HepG2 (cell line): ENCODE results near the gene GRK5. TPM values are rescaled to one million over a fixed set of nuclear protein-coding genes. Genes with fewer than 3 reads are reported as not detected.

Experiments used
- ATAC-seq: fragments of 200-7000 bp; cut with Tn5 transposase; 3 replicates; pipeline ENCODE4 v1.9.1; 2020; ENCODE audit warnings: mild to moderate bottlenecking, moderate library complexity
- BruUV-seq: library from RNA; stranded (reverse); fragments of 400-500 nt; replicated peaks from 2 replicates; lab custom pipeline; 2021; lab: Mats Ljungman, UMichigan
- CTCF ChIA-PET: fragments of 300-600 bp; formaldehyde crosslinking; extraction: SDS; loops from one replicate; lab custom pipeline; 2021; ENCODE audit warnings: low total read pairs, inconsistent platforms, low intra/inter-chr PET ratio; lab: Yijun Ruan, JAX
- POLR2A ChIA-PET: fragments of 350-600 bp; sonication (Branson Sonifier 250); formaldehyde crosslinking; loops from one replicate; lab custom pipeline; 2020; ENCODE audit warnings: antibody characterized with exemption, inconsistent platforms; lab: Yijun Ruan, JAX
- DNase-seq: peaks from one replicate; pipeline ENCODE4 v3.0.0-alpha.2; 2015; ENCODE audit warnings: low spot score
- FAIRE-seq: peaks from 3 replicates; lab custom pipeline; 2011; peaks lifted over from hg19 to GRCh38; lab: Jason Lieb, UNC
- H2AFZ ChIP-seq: one replicate; pipeline ENCODE4 v1.6.1; 2011; ENCODE audit warnings: low read length, inconsistent platforms
- H3K27ac ChIP-seq: fragments of 300-600 bp; 3 replicates; pipeline ENCODE4 v1.8.0; 2011; ENCODE audit warnings: mixed run types, mild to moderate bottlenecking, mixed read lengths, low read length, inconsistent platforms; ENCODE audit not compliant: insufficient read depth; ENCODE audit errors: extremely low read length
- H3K27me3 ChIP-seq, 2 experiments: fragments of 200-600 bp in 1 of 2; 2 replicates in 1 of 2; 3 replicates in 1 of 2; pipeline versions ENCODE4 v1.6.0 to v1.8.0; 2011; ENCODE audit warnings: low read length in 2 of 2, mild to moderate bottlenecking in 2 of 2, moderate library complexity in 2 of 2, inconsistent platforms in 1 of 2; ENCODE audit not compliant: insufficient read depth in 2 of 2, control insufficient read depth in 1 of 2
- H3K36me3 ChIP-seq, 2 experiments: fragments of 200-600 bp in 1 of 2; replicated peaks in 1 of 2; 2 replicates in 1 of 2; 3 replicates in 1 of 2; pipeline versions ENCODE4 v1.5.1 to v1.8.0; 2011; ENCODE audit warnings: low read length in 2 of 2, inconsistent platforms in 1 of 2; ENCODE audit not compliant: insufficient read depth in 2 of 2, control insufficient read depth in 1 of 2
- H3K4me1 ChIP-seq: 2 replicates; pipeline ENCODE4 v1.5.1; 2012; ENCODE audit warnings: low read length, inconsistent platforms; ENCODE audit not compliant: insufficient read depth
- H3K4me2 ChIP-seq: 2 replicates; pipeline ENCODE4 v1.6.0; 2011; ENCODE audit warnings: low read depth, low read length, inconsistent platforms
- H3K4me3 ChIP-seq, 3 experiments: fragments of 200-600 bp in 1 of 3; sonication (generic), shearing (Covaris generic) in 1 of 3; replicated peaks in 1 of 3; 2 replicates each; pipeline ENCODE4 v1.5.1; 2011 to 2016; ENCODE audit warnings: low read length in 3 of 3, inconsistent platforms in 2 of 3, low read depth in 2 of 3, mild to moderate bottlenecking in 2 of 3, control low read depth in 1 of 3, mixed read lengths in 1 of 3; ENCODE audit not compliant: insufficient read depth in 1 of 3
- H3K79me2 ChIP-seq: one replicate; pipeline ENCODE4 v1.6.1; 2011; ENCODE audit warnings: low read length, inconsistent platforms; ENCODE audit not compliant: insufficient read depth
- H3K9ac ChIP-seq: 2 replicates; pipeline ENCODE4 v1.6.0; 2011; ENCODE audit warnings: mild to moderate bottlenecking, low read depth, low read length, inconsistent platforms; ENCODE audit not compliant: insufficient read depth
- H3K9me3 ChIP-seq: 2 replicates; pipeline ENCODE4 v1.5.1; 2012; ENCODE audit warnings: mild to moderate bottlenecking, low read length
- H4K20me1 ChIP-seq: 2 replicates; pipeline ENCODE4 v1.6.0; 2011; ENCODE audit warnings: inconsistent platforms, mild to moderate bottlenecking, low read length, moderate library complexity; ENCODE audit not compliant: insufficient read depth
- BCL6 ChIP-seq: IDR thresholded peaks from 2 replicates; pipeline ENCODE4 v1.6.1; 2016; ENCODE audit warnings: missing genetic modification reagents, missing compliant biosample characterization
- FOXA3 ChIP-seq: IDR thresholded peaks from 2 replicates; pipeline ENCODE4 v1.6.1; 2016; ENCODE audit warnings: missing genetic modification reagents, missing compliant biosample characterization
- ISL2 ChIP-seq: sonication (generic); formaldehyde crosslinking; IDR thresholded peaks from 2 replicates; pipeline ENCODE4 v1.5.0; 2020; ENCODE audit warnings: missing genetic modification reagents
- KLF16 ChIP-seq, 2 experiments: sonication (generic) in 1 of 2; formaldehyde crosslinking in 1 of 2; IDR thresholded peaks; 2 replicates each; pipeline versions ENCODE4 v1.6.1 to v1.8.0; 2016 to 2023; ENCODE audit warnings: missing genetic modification reagents in 2 of 2, missing compliant biosample characterization in 1 of 2
- MBNL3 ChIP-seq: fragments of 250-450 bp; sonication (Bioruptor Pico); conservative IDR thresholded peaks from 2 replicates; pipeline ENCODE4 v1.8.0; 2022; ENCODE audit warnings: mild to moderate bottlenecking, inconsistent platforms
- MIER3 ChIP-seq: IDR thresholded peaks from 2 replicates; pipeline ENCODE4 v1.6.1; 2016; ENCODE audit warnings: missing compliant biosample characterization, borderline replicate concordance
- MIXL1 ChIP-seq: IDR thresholded peaks from 2 replicates; pipeline ENCODE4 v1.6.1; 2016
- NR2F2 ChIP-seq: IDR thresholded peaks from 2 replicates; pipeline ENCODE4 v1.6.1; 2012; ENCODE audit warnings: low read depth, inconsistent platforms, borderline replicate concordance
- NR2F6 ChIP-seq, 2 experiments: IDR thresholded peaks; 2 replicates each; pipeline ENCODE4 v1.6.1; 2016; ENCODE audit warnings: antibody characterized with exemption in 1 of 2, mild to moderate bottlenecking in 1 of 2
- PPARG ChIP-seq: conservative IDR thresholded peaks from 2 replicates; pipeline ENCODE4 v1.6.1; 2016; ENCODE audit warnings: missing biosample characterization, missing genetic modification reagents
- RARA ChIP-seq: IDR thresholded peaks from 2 replicates; pipeline ENCODE4 v1.6.1; 2016; ENCODE audit warnings: missing genetic modification reagents, missing compliant biosample characterization
- RXRB ChIP-seq: IDR thresholded peaks from 2 replicates; pipeline ENCODE4 v1.6.1; 2016; ENCODE audit warnings: borderline replicate concordance, missing genetic modification reagents, missing compliant biosample characterization
- SOX13 ChIP-seq, 3 experiments: fragments of 450-650 bp in 1 of 3; sonication (generic) in 1 of 3; formaldehyde crosslinking in 1 of 3; IDR thresholded peaks in 2 of 3; conservative IDR thresholded peaks in 1 of 3; 2 replicates each; pipeline versions ENCODE4 v1.5.0 to v1.6.1; 2016 to 2020; ENCODE audit warnings: antibody characterized with exemption in 1 of 3, mild to moderate bottlenecking in 1 of 3, missing compliant biosample characterization in 1 of 3, missing genetic modification reagents in 1 of 3, moderate library complexity in 1 of 3
- XRCC5 ChIP-seq: fragments of 200-400 bp; formaldehyde crosslinking; optimal IDR thresholded peaks from 2 replicates; pipeline ENCODE3; 2017; ENCODE audit warnings: mild to moderate bottlenecking, low read length
- YEATS4 ChIP-seq: sonication (generic); formaldehyde crosslinking; IDR thresholded peaks from 2 replicates; pipeline ENCODE4 v1.4.0; 2020; ENCODE audit warnings: missing genetic modification reagents, borderline replicate concordance
- WGBS: methylation state at CpG from one replicate; pipeline ENCODE4 v1.1.6; 2017; ENCODE audit warnings: low lambda C conversion rate; 5-methylcytosine and 5-hydroxymethylcytosine counted together
- in situ Hi-C: cut with HindIII; loops from 2 replicates; pipeline ENCODE4 v1.10.0; 2017; ENCODE audit warnings: low pct_unique_long_range_greater_than_20kb; ENCODE audit not compliant: extremely low pct_ligation_motif_present
- intact Hi-C: fragments of 100-400 bp; cut with micrococcal nuclease; formaldehyde crosslinking; loops from one replicate; pipeline ENCODE4 v1.10.0; 2022; ENCODE audit not compliant: unreplicated experiment
- polyA plus RNA-seq, 8 experiments: library from polyadenylated mRNA; depleted of rRNA in 3 of 8; stranded (reverse) in 7 of 8; unstranded in 1 of 8; fragments of >200 nt; fragmentation: Illumina TruSeq in 4 of 8; extraction: Trizol in 4 of 8; gene quantifications; 2 replicates each; pipeline versions ENCODE4 v1.2.1 to v1.2.3, GENCODE V29; 2011 to 2016; ENCODE audit warnings: low read depth in 4 of 8, missing spikeins in 1 of 8, mixed read lengths in 1 of 8; ENCODE audit not compliant: insufficient read depth in 1 of 8
- total RNA-seq, 5 experiments: library from RNA; depleted of rRNA; stranded (reverse); fragments of >200 nt; fragmentation: Illumina TruSeq; extraction: Trizol; gene quantifications; 2 replicates each; pipeline ENCODE4 v1.2.3, GENCODE V29; 2016; ENCODE audit warnings: low read depth in 1 of 5
- TF ChIP-seq, protein P1 (sequence below), 2 experiments: sonication (generic) in 1 of 2; formaldehyde crosslinking in 1 of 2; IDR thresholded peaks; 2 replicates each; pipeline versions ENCODE4 v1.4.0 to v1.6.1; 2018 to 2020; ENCODE audit warnings: missing genetic modification reagents in 2 of 2, borderline replicate concordance in 1 of 2, low read depth in 1 of 2, mild to moderate bottlenecking in 1 of 2, missing biosample characterization in 1 of 2
- TF ChIP-seq, protein P2 (sequence below): sonication (generic); formaldehyde crosslinking; IDR thresholded peaks from 2 replicates; pipeline ENCODE4 v1.4.0; 2020; ENCODE audit warnings: missing genetic modification reagents, borderline replicate concordance

The GRK5 gene
- total and polyA plus RNA-seq, 2 of the 13 experiments (the other 11 are each of a cell fraction or from before 2014, with no cell fraction given) = 10.4 to 12.6 TPM

DNA sequence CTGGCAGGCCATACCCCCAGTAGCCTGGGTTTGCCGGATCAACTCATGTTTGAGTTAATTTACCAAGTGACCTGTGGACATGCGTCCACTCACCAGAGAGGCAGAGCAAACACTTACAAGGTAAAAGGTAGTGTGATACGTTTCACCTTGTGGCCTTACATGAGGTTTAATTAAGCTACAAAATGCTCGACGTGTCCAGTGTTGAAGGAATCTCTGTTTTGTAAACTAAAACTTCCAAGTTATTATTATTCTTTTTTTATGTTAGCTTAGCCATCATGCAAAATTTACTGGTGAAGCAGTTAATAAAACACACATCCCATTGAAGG, 292.3 kb downstream of the GRK5 start:
- Histone ChIP-seq H3K36me3 (no peaks in the 10 kb centered on the region), H3K27me3 (no peaks in the 10 kb centered on the region; a peak in 1 of 5 replicates), H3K27ac (peak overlapping the region; percentile 61), H4K20me1 (no peaks in the 10 kb centered on the region), H3K79me2 (no peaks in the 10 kb centered on the region), H3K4me1 (peaks cover 77% of the 10 kb centered on the region), H3K9ac (0 out of 2 replicates have a peak overlapping the region, but pooled peaks have one; percentile 48), H3K4me2 (peak overlapping the region; percentile 88), H3K4me3 (peak overlapping the region in 2 of 3 experiments; percentile 15 to 52; a peak in 1 of 6 replicates), H3K9me3 (no peaks in the 10 kb centered on the region), H2AFZ (no peak overlapping the region)
- peak; percentile 36 for ATAC-seq
- TF ChIP-seq KLF16 (CRISPR knock-in tag; IDR thresholded peaks at IDR 0.05) = 0 out of 4 replicates have a peak, but pooled peaks of 1 of the 2 experiments have one; percentile 16
- peak; percentile 31; the same call in 1 of the 2 replicates for TF ChIP-seq NR2F2
- peak; percentile 19; the same call in 1 of the 2 replicates for TF ChIP-seq FOXA3 (CRISPR knock-in tag)
- TF ChIP-seq BCL6 = 0 out of 2 replicates have a peak, but pooled peaks have one; percentile 20
- TF ChIP-seq, protein P1, sequence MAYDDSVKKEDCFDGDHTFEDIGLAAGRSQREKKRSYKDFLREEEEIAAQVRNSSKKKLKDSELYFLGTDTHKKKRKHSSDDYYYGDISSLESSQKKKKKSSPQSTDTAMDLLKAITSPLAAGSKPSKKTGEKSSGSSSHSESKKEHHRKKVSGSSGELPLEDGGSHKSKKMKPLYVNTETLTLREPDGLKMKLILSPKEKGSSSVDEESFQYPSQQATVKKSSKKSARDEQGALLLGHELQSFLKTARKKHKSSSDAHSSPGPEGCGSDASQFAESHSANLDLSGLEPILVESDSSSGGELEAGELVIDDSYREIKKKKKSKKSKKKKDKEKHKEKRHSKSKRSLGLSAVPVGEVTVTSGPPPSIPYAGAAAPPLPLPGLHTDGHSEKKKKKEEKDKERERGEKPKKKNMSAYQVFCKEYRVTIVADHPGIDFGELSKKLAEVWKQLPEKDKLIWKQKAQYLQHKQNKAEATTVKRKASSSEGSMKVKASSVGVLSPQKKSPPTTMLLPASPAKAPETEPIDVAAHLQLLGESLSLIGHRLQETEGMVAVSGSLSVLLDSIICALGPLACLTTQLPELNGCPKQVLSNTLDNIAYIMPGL (CRISPR knock-in tag; IDR thresholded peaks at IDR 0.05; ENCODE audit: borderline replicate concordance in 1 of 2, low read depth in 1 of 2) = no peak
- 0 out of 2 replicates have a peak, but pooled peaks have one; percentile 28 for TF ChIP-seq RARA (CRISPR knock-in tag)
- TF ChIP-seq YEATS4 = no peak
- TF ChIP-seq PPARG = peak; percentile 72
- no peak for TF ChIP-seq MIER3
- TF ChIP-seq ISL2 (CRISPR knock-in tag) = no peak
- TF ChIP-seq RXRB = peak; percentile 21; the same call in 1 of the 2 replicates
- peak; percentile 6 for TF ChIP-seq XRCC5
- no peak for TF ChIP-seq SOX13 (IDR thresholded peaks at IDR 0.05)
- TF ChIP-seq SOX13 (CRISPR knock-in tag; conservative IDR thresholded peaks at IDR 0.05 in 1 of 2, IDR thresholded peaks at IDR 0.05 in 1 of 2) = no peak
- TF ChIP-seq, protein P2, sequence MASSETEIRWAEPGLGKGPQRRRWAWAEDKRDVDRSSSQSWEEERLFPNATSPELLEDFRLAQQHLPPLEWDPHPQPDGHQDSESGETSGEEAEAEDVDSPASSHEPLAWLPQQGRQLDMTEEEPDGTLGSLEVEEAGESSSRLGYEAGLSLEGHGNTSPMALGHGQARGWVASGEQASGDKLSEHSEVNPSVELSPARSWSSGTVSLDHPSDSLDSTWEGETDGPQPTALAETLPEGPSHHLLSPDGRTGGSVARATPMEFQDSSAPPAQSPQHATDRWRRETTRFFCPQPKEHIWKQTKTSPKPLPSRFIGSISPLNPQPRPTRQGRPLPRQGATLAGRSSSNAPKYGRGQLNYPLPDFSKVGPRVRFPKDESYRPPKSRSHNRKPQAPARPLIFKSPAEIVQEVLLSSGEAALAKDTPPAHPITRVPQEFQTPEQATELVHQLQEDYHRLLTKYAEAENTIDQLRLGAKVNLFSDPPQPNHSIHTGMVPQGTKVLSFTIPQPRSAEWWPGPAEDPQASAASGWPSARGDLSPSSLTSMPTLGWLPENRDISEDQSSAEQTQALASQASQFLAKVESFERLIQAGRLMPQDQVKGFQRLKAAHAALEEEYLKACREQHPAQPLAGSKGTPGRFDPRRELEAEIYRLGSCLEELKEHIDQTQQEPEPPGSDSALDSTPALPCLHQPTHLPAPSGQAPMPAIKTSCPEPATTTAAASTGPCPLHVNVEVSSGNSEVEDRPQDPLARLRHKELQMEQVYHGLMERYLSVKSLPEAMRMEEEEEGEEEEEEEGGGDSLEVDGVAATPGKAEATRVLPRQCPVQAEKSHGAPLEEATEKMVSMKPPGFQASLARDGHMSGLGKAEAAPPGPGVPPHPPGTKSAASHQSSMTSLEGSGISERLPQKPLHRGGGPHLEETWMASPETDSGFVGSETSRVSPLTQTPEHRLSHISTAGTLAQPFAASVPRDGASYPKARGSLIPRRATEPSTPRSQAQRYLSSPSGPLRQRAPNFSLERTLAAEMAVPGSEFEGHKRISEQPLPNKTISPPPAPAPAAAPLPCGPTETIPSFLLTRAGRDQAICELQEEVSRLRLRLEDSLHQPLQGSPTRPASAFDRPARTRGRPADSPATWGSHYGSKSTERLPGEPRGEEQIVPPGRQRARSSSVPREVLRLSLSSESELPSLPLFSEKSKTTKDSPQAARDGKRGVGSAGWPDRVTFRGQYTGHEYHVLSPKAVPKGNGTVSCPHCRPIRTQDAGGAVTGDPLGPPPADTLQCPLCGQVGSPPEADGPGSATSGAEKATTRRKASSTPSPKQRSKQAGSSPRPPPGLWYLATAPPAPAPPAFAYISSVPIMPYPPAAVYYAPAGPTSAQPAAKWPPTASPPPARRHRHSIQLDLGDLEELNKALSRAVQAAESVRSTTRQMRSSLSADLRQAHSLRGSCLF (CRISPR knock-in tag) = no peak
- no peak for TF ChIP-seq MBNL3 (CRISPR knock-in tag)
- peak; percentile 37 for TF ChIP-seq NR2F6 (IDR thresholded peaks at IDR 0.05)
- 0 out of 2 replicates have a peak, but pooled peaks have one; percentile 26 for TF ChIP-seq NR2F6 (CRISPR knock-in tag; IDR thresholded peaks at IDR 0.05)
- peak; percentile 75 for TF ChIP-seq MIXL1 (CRISPR knock-in tag)
- peak; percentile 63 for FAIRE-seq
- in situ Hi-C loops = loop anchor here (5.0 kb wide), 1 partner anchor 43 kb away; the partner anchor contains the start of gene RGS10
- ChIA-PET POLR2A (no interaction called here), CTCF (no interaction called here)
- no TSS peak for BruUV-seq
- WGBS = 1% methylated on average over 5 of the region's 5 CpGs
- intact Hi-C loops = loop anchor here (5.0 kb wide), 1 partner anchor 43 kb away; the partner anchor contains the start of gene RGS10
- DNase-seq = no peak
